GM12874 (cell line): ENCODE results near the gene KSR1.

Experiments used
- TF ChIP-seq, protein P1 (sequence below): IDR thresholded peaks from 2 replicates; pipeline ENCODE4 v1.5.1; 2011; ENCODE audit warnings: low read depth, mild to moderate bottlenecking, control low read depth, low read length, moderate library complexity; ENCODE audit not compliant: insufficient read depth

The KSR1 gene

DNA sequence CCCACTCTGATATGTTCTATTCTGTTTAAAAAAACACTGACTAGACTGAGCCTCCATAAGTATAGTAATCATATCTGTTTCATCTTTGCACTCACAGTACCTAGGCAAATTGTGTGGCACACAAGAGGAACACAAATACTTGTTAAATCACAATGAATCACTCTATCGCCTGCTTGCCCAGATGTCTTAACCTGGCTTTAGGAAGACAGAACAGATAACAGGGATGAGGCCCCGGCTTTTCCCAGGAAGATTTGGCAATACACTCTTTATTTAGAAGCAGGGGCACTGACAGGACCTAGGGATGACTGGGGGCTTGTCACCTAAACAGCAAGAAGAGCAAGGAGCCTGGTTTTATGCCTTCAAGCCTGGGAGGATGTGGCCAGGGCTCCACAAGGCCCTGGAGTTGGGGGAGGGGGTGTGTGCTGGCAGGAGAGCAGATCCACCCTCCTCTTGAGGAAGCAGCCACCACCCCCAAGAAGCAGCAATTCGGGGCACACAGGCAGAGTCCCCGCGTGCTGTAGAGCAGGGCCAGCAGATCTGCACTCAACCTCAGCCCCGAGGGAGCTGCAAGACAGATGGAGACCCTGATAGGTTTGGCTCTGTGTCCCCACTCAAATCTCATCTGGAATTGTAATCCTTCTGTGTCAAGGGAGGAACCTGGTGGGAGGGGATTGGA, 41.0 kb upstream of the KSR1 start:
- TF ChIP-seq, protein P1, sequence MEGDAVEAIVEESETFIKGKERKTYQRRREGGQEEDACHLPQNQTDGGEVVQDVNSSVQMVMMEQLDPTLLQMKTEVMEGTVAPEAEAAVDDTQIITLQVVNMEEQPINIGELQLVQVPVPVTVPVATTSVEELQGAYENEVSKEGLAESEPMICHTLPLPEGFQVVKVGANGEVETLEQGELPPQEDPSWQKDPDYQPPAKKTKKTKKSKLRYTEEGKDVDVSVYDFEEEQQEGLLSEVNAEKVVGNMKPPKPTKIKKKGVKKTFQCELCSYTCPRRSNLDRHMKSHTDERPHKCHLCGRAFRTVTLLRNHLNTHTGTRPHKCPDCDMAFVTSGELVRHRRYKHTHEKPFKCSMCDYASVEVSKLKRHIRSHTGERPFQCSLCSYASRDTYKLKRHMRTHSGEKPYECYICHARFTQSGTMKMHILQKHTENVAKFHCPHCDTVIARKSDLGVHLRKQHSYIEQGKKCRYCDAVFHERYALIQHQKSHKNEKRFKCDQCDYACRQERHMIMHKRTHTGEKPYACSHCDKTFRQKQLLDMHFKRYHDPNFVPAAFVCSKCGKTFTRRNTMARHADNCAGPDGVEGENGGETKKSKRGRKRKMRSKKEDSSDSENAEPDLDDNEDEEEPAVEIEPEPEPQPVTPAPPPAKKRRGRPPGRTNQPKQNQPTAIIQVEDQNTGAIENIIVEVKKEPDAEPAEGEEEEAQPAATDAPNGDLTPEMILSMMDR = no peak

DNA sequence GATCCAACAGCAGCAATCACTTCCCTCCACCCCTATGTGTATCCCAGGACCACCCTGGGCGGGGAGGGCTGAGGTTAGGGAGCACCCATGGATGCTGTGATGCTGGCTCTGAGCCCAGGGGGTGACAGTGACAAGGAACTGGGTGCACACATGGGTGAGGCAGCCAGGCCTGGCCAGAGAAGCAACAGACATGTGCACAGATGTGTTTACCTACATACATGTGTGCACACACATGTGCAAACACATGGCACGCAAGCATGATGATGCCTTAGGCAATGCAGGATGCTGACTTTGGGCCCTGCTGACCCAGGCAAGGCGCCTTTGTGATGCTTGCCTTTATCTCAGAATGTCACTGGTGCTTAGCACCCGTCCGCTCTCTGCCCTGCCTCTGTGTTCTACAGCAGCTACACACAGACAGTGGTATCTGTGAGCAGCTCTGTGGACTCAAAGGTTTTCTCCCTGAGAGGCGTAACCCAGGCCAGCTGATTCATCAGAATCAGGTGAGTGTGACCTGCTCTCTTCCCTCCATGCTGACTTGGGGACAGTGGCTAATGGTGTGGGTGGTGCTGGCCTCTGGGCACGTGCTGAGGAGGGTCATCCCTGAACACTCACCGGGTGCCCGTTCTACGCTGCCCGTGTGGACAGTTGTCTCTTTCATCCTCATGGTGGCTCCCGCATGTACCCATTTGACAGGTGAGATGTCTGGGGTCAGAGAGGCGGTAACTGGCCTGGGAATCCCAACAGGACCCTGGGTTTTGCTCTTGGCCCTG, 38.5 kb upstream of the KSR1 start:
- TF ChIP-seq, protein P1 = no peak

DNA sequence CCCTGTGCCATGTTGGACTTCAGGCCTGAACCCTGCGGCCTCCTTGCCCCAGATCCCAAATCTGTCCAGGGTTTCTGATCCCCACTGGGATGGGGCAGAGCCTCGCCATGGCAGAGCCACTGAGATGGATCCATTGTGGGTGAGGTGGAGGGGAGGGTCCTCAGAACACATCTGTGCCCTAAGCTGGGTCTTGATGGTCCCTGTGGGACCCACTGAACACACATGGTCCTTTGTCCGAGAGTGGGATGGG, 38.0 kb upstream of the KSR1 start:
- TF ChIP-seq, protein P1 = no peak

DNA sequence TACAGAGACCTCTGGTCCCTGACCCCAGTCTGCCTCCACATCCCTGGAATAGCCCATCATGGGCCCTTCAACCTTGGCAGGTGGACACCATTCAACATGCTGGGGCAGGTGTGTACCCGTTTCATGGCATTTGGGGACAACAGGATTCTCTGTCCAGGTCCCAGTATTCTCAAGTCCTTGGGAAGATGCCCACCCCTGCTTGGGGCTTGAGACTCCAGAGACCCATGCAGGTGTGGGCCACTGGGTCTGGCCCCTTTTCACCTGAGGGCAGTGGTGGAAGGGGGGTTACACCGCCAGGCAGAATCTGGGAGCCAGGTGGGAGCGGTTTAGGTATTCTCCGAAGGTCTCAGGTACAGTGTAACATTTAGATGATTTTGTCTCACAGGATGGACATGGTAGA, 37.1 kb upstream of the KSR1 start:
- TF ChIP-seq, protein P1 = no peak

DNA sequence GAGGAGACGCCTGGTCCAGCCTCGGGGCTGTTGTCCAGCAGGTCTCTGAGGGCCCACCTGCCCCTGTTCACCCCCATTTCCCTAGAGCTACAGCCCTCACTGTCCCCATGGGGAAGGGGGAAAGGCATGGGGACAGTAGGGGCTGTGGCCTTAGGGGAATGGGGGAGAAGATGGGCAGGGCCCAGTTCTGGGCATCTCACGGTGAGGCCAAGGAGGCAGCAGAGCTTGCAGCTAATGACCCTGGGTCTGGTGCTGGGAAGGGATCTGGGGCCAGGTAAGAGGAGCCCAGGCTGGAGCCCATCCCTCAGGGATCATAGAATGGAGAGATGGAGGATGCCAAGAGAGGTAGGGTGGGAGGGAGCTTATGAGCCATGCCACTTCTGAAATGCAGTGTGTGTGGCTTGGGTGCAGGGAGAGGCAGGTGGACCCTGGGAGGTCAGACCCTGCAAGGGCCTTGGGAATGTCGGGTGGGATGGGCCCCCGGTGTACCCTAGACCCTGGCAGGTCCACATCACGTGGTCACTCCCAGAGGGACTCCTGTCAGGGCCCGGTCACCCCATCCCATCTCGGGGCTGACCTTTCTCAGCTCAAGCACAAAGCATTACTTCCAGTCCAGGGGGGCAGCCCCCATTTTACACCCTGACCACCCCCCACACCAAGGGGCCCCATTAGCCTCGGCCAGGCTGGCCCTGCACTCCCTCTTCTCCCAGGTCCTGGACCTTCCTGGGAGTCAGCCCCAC, 35.9 kb upstream of the KSR1 start:
- TF ChIP-seq, protein P1 = no peak

DNA sequence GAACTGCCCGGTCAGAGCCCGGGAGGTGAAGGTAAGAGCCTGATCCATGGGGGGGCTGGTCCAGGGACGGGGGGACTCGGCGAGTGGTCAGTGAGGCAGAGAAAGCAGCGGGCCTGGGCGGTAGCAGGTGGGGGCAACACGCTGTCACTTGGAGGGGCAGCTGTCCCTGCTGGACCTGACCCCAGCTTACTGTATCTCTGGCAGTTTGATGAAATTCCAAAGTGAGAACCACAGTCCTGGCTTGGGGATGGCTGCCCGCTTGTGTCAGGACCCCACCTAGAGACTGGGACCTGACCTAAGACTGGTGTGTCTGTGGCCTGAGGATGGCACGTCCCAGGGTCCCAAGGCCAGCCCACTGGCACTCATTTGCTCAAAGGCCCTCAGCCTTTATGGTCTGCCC, 35.1 kb upstream of the KSR1 start:
- TF ChIP-seq, protein P1 = no peak

DNA sequence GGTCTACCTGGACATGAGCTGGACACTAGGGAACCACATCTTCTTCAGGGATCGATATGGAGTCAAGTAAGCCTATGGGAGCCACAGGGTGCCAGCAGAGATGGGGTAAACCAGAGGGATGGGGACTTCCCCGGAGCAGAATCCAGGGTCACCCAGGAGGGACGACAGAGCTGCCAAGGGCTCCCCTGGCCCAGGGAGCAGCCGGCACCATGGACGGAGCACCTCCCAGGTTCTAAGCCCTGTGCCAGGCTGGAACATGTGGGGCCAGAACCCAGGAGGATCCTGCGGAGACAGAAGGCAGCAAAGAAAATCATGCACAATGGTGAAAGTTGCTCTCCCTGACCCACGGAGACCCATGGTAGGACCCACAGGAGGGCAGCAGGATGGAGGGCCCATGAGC, 33.6 kb upstream of the KSR1 start:
- TF ChIP-seq, protein P1 = no peak
